A204.1 (cell line): ENCODE data around the gene REELD1.

Experiments
- FAIRE-seq: peaks from 2 replicates; lab custom pipeline; 2012; peaks lifted over from hg19 to GRCh38; lab: Jason Lieb, UNC

REELD1 gene

DNA sequence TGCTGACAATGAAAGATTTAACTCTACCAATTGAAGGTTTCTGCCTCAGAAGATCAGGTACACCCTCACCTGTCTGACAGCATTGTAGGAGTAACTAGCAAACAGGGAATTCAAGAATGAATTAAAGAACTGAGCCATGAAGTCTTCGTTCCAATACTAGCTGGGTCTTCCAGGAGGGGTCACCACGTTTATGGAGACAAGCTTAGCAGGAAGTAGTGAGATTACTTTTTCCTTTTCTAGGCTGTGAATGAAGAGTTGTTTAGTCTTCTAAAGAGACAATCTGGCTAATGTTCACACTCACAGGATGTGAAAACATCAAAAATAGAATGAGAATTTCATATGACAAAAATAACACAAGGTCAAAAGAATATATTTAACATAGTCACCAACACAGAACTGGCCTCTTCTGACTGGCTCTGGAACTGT is 54.9 kb downstream of the REELD1 start:
- FAIRE-seq, result no peak

- no peak for FAIRE-seq
Measured at GRCh38 chr4:146271466-146271865, 57.1 kb downstream of the REELD1 start.

DNA sequence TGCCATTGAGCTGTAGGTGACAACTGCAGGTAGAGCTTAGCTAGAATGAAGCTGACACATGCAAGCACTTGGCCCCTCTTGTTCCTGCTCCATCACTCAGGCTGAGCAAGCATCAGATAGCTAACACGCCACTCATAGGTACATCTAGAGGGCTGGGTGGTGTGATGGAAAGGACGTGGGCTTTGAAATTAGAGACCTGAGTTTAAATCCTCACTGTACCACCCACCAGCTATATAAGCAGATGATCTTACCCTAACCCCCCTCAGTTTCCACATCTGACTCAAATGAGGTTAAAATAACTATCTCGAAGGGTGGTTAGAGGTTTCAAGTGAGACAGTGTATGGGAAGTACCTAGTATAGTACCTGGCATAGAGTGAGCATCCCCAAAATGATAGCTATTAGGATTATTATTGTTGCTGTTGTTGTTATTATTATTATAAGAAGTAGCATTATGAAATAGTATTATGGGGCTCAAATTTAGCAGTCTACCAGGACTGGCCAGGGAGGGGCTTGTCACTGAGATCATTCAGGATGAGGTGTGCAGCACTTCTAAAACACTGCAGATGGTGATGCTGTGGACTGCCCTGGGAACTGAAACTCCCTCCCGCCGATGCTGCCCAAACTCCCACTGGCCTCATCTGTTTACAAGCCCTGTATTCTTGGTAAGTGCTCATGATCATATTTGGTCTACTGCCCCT is 59.0 kb downstream of the REELD1 start:
- FAIRE-seq, result no peak

- no peak for FAIRE-seq
Measured at GRCh38 chr4:146274774-146275173, 60.4 kb downstream of the REELD1 start.

DNA sequence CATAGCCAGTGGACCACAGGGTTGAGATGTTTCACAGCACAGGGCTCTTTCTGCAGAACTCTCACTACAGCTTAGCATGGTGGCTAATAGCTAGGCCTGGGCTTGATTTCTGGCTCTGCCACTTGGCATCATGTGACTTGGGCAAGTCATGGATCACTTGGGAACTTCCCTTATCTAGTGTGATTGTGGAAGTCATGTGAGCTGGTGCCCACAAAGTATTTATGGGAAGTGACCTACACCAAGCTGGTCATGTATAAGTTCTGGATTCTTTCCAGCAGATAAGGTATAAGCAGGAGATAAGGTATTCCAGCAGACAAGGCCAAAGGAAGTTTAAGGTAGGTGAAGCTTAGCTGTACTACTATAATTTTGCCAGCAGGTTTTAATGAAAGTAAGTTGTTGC is 61.0 kb downstream of the REELD1 start:
- no peak for FAIRE-seq

GRCh38 chr4:146278986-146279385 is 64.6 kb downstream of the REELD1 start:
- no peak for FAIRE-seq
